Ectodermal cell (in vitro differentiated cells): Measurements from ENCODE around the gene EXTL2.
"Not testable (repeated sequence)": the region's sequence is repeated elsewhere in the genome, so short reads cannot be mapped to it uniquely, and the experiment has no call there.

Experiments
- H3K27ac ChIP-seq: 2 replicates; pipeline ENCODE4 v1.7.0; 2013; ENCODE audit warnings: mild to moderate bottlenecking, low read depth, low read length; ENCODE audit not compliant: insufficient read depth, poor library complexity, severe bottlenecking
- H3K27me3 ChIP-seq: 2 replicates; pipeline ENCODE4 v1.7.0; 2013; ENCODE audit warnings: mild to moderate bottlenecking, low read length; ENCODE audit not compliant: insufficient read depth, control insufficient read depth, poor library complexity, severe bottlenecking
- H3K36me3 ChIP-seq: one replicate; pipeline ENCODE4 v1.7.0; 2013; ENCODE audit warnings: low read length; ENCODE audit not compliant: control insufficient read depth, insufficient read depth
- H3K4me1 ChIP-seq: one replicate; pipeline ENCODE4 v1.7.0; 2013; ENCODE audit warnings: low read length; ENCODE audit not compliant: control insufficient read depth, insufficient read depth
- H3K4me3 ChIP-seq: 2 replicates; pipeline ENCODE4 v1.7.0; 2013; ENCODE audit warnings: low read depth, low read length, control low read depth; ENCODE audit not compliant: insufficient read depth
- H3K9me3 ChIP-seq: 2 replicates; pipeline ENCODE4 v1.7.0; 2013; ENCODE audit warnings: mild to moderate bottlenecking, low read length, moderate library complexity; ENCODE audit not compliant: control insufficient read depth
- WGBS, 2 experiments: methylation state at CpG; one replicate each; pipeline ENCODE4 v1.1.7; 2013; ENCODE audit warnings: missing lambda C conversion rate in 2 of 2; 5-methylcytosine and 5-hydroxymethylcytosine counted together

EXTL2 gene

DNA sequence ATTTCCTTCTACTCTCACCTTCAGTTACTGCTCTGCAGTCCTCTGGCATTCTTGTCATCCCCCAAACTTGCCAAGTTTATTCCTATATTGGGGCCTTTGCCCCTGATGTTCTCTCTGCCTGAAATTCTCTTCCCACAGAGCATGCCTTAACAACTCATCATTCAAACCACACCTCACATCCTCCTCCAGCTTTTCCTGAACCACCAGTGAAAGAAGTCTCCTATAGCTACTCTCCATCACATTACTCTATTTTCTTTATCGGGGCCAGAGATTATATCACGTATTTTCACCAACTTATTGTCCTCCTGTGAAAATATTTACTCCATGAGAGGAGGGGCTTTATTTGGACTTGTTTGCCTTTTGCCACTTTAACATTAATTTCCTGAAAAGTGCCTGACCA is 32.1 kb downstream of the EXTL2 start:
- H3K27me3 ChIP-seq: no peaks in the 10 kb centered on the region
- peaks cover 5% of the 10 kb centered on the region for H3K4me1 ChIP-seq
- 78 to 85% methylated on average over 1 to 2 of the region's 2 CpGs for WGBS, 2 experiments
- H3K27ac ChIP-seq: no peak overlapping the region
- H3K9me3 ChIP-seq: no peaks in the 10 kb centered on the region
- H3K4me3 ChIP-seq: no peak overlapping the region
- H3K36me3 ChIP-seq: no peaks in the 10 kb centered on the region

DNA sequence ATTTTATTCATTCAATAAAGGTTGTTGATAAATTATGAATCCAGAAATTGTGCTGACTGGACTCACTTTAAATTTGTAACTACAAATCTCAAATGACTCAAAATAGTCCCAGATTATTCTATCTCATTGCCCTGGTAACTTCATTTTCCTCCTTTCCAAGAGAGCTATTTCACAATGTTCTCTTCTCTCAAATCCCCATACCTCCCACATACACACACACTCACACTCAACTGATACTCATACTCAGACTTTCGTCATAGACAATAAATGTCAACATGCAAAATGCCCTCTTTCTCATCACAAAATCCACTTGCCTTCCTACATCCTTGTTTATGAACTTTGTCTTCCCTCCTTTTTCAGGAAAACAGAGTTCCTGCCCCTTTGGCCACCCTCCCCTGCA is 33.3 kb downstream of the EXTL2 start:
- Histone ChIP-seq H3K27ac (no peak overlapping the region), H3K36me3 (no peaks in the 10 kb centered on the region), H3K27me3 (no peaks in the 10 kb centered on the region), H3K4me1 (peaks cover 5% of the 10 kb centered on the region), H3K4me3 (no peak overlapping the region), H3K9me3 (no peaks in the 10 kb centered on the region)
- WGBS, 2 experiments: 96 to 97% methylated on average over 1 of the region's 1 CpG

DNA sequence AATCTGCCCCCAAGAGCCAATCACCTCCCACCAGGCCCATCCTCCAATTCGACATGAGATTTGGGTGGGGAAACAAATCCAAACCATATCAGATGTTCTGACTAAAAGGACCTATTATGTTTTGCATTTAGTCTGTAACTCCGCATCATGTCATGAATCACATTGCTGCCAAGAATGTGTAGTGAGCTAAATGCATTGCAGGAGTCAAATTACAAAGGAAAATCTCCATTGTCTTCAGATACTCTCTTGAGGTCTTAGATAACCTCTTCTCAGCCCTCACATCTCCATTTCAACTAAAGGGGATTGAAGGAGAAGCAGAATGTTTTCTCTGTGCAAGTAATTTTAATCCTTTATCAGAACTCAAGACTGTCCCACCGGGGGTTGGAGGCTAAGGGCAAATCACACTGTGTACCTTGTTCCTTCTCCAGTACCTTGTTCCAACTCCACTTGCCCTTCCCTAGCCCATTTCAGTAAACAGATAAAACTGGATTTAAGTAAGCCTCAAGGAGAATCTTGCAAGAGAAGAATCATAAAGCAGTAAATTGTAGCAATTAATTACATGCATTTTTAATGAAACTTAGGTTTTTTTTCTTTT is 34.1 kb downstream of the EXTL2 start:
- 75 to 80% methylated on average over 2 to 3 of the region's 3 CpGs for WGBS, 2 experiments
- Histone ChIP-seq H3K4me1 (peaks cover 5% of the 10 kb centered on the region), H3K4me3 (no peak overlapping the region), H3K36me3 (no peaks in the 10 kb centered on the region), H3K9me3 (no peaks in the 10 kb centered on the region), H3K27me3 (no peaks in the 10 kb centered on the region), H3K27ac (no peak overlapping the region)

DNA sequence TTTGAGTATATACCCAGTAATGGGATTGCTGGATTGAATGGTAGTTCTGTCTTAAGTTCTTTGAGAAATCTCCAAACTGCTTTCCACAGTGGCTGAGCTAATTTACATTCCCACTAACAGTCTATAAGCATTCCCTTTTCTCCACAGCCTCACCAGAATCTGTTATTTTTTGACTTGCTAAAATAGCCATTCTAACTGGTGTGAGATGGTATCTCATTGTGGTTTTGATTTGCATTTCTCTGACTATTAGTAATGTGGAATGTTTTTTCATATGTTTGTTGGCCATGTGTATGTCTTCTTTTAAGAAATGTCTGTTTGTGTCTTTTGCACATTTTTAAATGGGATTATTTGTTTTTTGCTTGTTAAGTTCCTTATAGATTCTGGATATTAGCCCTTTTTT is 39.5 kb downstream of the EXTL2 start:
- not testable (repeated sequence) for H3K9me3 ChIP-seq, H3K4me3 ChIP-seq, H3K27ac ChIP-seq, H3K4me1 ChIP-seq, H3K36me3 ChIP-seq, H3K27me3 ChIP-seq

GRCh38 chr1:100852976-100853375 is 41.7 kb downstream of the EXTL2 start:
- WGBS, 2 experiments: no CpG with 5 or more reads among the region's 3 CpGs
- H3K27me3 ChIP-seq: no peaks in the 10 kb centered on the region
- H3K9me3 ChIP-seq: no peaks in the 10 kb centered on the region

GRCh38 chr1:100851726-100852125 is 42.9 kb downstream of the EXTL2 start:
- Histone ChIP-seq H3K27ac (no peak overlapping the region), H3K4me3 (no peak overlapping the region), H3K27me3 (no peaks in the 10 kb centered on the region), H3K36me3 (no peaks in the 10 kb centered on the region), H3K4me1 (peaks cover 6% of the 10 kb centered on the region), H3K9me3 (no peaks in the 10 kb centered on the region)
- 94 to 95% methylated on average over 5 of the region's 5 CpGs for whole genome bisulfite sequencing, 2 experiments

More at GRCh38 chr1:100852976-100853375, 41.7 kb downstream of the EXTL2 start:
- Histone ChIP-seq H3K4me3 (no peak overlapping the region), H3K27ac (no peak overlapping the region), H3K36me3 (no peaks in the 10 kb centered on the region), H3K4me1 (no peaks in the 10 kb centered on the region)

GRCh38 chr1:100847361-100848082 is 47.1 kb downstream of the EXTL2 start:
- Histone ChIP-seq H3K36me3 (no peaks in the 10 kb centered on the region), H3K9me3 (no peaks in the 10 kb centered on the region), H3K4me1 (peaks cover 6% of the 10 kb centered on the region), H3K27me3 (no peaks in the 10 kb centered on the region), H3K4me3 (no peak overlapping the region), H3K27ac (no peak overlapping the region)
- WGBS, 2 experiments: 56 to 68% methylated on average over 2 of the region's 2 CpGs

DNA sequence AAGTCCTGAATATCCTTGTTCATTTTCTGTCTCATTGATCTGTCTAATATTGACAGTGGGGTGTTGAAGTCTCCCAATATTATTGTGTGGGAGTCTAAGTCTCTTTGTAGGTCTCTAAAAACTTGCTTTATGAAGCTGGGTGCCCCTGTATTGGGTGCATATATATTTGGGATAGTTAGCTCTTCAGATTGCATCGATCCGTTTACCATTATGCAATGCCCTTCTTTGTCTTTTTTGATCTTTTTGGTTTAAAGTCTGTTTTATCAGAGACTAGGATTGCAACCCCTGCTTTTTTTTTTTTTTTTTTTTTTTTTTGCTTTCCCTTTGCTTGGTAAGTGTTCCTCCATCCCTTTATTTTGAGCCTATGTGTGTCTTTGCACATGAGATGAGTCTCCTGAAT is 51.5 kb downstream of the EXTL2 start:
- not testable (repeated sequence) for H3K36me3 ChIP-seq, H3K9me3 ChIP-seq, H3K27ac ChIP-seq, H3K27me3 ChIP-seq, H3K4me3 ChIP-seq, H3K4me1 ChIP-seq
- WGBS, 2 experiments: 100% methylated on average over 2 of the region's 2 CpGs

DNA sequence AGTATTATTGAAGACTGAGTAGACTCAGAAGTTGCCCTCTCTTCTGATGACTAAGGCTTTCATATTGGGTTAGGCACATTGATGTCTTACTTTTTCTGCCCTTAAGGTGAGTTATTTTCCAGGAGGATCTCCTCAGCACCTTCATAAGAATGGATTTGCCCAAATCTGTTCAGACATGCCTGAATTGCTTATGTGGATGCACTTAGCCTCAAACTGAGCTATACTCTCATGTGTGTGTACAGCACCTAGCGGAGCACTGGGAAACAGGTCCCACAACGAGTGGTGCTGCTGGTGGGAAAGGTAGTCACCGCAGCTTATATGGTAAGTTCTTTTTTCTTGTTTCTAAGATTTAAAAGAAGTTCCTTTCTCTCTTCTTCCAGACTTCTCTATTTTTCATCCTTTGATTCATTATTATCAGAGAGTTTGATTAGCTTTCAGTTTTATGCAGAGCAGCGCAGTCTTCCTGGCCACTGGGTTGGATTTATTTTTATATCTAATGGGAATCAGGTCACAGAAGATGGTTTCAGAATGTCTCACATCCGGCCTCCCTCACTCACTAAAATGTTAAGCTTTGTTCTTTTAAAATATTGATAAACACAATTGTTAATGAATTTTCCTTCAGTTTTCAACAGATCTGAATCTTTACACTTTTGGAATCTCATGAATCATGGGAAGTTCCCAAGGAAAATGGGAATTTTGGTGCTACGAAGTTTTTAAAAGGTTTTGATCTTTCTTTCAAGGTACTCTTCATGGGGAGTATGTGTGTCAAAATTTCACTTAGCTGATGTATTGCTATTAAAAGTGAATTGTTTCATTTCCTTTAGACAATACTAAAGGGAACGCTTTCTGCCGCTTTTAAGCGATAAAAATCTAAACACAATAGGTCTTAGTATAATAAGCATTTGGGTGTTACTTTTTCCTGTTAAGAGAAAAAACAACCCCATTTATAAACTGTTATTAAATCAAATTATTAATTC is 58.5 kb downstream of the EXTL2 start:
- H3K27ac ChIP-seq: no peak overlapping the region
- H3K9me3 ChIP-seq: no peaks in the 10 kb centered on the region
- H3K4me1 ChIP-seq: peaks cover 17% of the 10 kb centered on the region
- H3K27me3 ChIP-seq: no peaks in the 10 kb centered on the region
- H3K4me3 ChIP-seq: no peak overlapping the region
- WGBS, 2 experiments: 83 to 98% methylated on average over 3 to 7 of the region's 9 CpGs
- H3K36me3 ChIP-seq: no peaks in the 10 kb centered on the region
